ENCODE data around the gene SLC37A3.

DNA sequence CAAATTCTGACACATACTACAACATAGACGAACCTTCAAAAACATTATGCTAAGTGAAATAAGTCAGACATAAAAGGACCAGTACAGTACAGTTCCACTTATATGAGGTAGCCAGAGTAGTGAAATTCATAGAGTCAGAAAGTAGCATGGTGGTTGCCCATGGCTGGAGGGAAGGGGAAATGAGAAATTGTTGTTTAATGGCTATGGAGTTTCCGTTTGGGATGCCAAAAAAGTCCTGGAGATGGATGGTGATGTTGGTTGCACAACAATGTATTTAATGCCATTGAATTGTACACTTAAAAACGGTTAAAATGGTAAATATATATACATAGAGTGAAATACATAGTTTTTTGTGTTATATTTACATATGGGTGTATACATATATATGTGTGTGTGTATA is 2.1 kb upstream of the SLC37A3 start:
- TF ChIP-seq, protein P1, sequence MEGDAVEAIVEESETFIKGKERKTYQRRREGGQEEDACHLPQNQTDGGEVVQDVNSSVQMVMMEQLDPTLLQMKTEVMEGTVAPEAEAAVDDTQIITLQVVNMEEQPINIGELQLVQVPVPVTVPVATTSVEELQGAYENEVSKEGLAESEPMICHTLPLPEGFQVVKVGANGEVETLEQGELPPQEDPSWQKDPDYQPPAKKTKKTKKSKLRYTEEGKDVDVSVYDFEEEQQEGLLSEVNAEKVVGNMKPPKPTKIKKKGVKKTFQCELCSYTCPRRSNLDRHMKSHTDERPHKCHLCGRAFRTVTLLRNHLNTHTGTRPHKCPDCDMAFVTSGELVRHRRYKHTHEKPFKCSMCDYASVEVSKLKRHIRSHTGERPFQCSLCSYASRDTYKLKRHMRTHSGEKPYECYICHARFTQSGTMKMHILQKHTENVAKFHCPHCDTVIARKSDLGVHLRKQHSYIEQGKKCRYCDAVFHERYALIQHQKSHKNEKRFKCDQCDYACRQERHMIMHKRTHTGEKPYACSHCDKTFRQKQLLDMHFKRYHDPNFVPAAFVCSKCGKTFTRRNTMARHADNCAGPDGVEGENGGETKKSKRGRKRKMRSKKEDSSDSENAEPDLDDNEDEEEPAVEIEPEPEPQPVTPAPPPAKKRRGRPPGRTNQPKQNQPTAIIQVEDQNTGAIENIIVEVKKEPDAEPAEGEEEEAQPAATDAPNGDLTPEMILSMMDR (conservative IDR thresholded peaks at IDR 0.05; ENCODE audit: low read length): no peak
- TF ChIP-seq EZH2phosphoT487 (IDR thresholded peaks at IDR 0.05; ENCODE audit: borderline replicate concordance): no peak

Data from Loucy (cell line).